MM.1S (cell line): Measurements from ENCODE around the gene TOX3.

ENCODE experiments used
- EZH2 ChIP-seq: fragments of 300-600 bp; sonication (generic); optimal IDR thresholded peaks from 2 replicates; pipeline ENCODE3; 2017; ENCODE audit warnings: low read depth, mild to moderate bottlenecking, antibody characterized with exemption, low read length, mixed read lengths
- TF ChIP-seq, protein P1 (sequence below): fragments of 300-600 bp; sonication (generic); IDR thresholded peaks from 2 replicates; pipeline ENCODE4 v1.5.1; 2016; ENCODE audit warnings: antibody characterized with exemption, low read length, mixed read lengths

DNA sequence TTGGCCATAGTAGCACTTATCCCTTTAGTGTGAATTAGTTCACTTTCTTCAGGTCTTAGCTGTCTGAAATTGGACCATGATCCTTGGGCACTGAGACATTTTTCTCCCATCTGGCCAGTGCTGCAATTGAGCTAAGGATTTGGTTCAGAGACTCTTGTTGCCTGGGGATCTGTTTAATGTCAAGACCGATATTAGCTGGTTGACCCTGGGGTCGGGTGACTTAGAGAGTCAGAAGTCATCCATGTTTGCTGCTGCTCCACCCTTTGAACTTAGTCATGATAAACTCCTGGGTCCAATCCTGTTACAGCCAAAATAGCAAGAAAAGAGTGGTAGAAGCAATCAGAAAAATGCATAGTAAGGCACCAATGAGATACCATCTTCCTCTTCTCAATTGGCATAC lies 45.8 kb upstream of the TOX3 start:
- TF ChIP-seq, protein P1, sequence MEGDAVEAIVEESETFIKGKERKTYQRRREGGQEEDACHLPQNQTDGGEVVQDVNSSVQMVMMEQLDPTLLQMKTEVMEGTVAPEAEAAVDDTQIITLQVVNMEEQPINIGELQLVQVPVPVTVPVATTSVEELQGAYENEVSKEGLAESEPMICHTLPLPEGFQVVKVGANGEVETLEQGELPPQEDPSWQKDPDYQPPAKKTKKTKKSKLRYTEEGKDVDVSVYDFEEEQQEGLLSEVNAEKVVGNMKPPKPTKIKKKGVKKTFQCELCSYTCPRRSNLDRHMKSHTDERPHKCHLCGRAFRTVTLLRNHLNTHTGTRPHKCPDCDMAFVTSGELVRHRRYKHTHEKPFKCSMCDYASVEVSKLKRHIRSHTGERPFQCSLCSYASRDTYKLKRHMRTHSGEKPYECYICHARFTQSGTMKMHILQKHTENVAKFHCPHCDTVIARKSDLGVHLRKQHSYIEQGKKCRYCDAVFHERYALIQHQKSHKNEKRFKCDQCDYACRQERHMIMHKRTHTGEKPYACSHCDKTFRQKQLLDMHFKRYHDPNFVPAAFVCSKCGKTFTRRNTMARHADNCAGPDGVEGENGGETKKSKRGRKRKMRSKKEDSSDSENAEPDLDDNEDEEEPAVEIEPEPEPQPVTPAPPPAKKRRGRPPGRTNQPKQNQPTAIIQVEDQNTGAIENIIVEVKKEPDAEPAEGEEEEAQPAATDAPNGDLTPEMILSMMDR: no peak
- no peak for TF ChIP-seq EZH2
